Kidney tubule cell (primary cell): ENCODE results near the gene MFAP3.
A peak's percentile ranks its signal among the peaks of the same experiment; 100 is the strongest.
"Not testable (repeated sequence)": the region's sequence is repeated elsewhere in the genome, so short reads cannot be mapped to it uniquely, and the experiment has no call there.

Source experiments
- DNase-seq: peaks from one replicate; pipeline ENCODE4 v3.0.0-alpha.2; 2018; ENCODE audit warnings: low spot score

Gene MFAP3

DNA sequence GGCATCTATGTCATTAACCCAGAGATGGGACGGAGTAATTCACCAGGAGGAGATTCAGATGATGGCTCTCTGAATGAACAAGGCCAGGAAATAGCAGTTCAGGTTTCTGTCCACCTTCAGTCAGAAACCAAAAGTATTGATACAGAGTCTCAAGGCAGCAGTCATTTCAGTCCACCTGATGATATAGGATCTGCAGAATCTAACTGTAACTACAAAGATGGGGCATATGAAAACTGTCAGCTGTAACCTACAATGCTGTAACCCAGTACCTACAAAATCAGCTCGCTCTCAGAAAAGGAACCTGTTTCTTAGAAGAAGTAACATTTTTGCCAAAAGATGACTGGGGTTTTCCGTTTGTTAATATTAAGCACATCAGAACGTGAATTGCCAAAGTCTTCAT lies 14.7 kb downstream of the MFAP3 start:
- DNase-seq: no peak

DNA sequence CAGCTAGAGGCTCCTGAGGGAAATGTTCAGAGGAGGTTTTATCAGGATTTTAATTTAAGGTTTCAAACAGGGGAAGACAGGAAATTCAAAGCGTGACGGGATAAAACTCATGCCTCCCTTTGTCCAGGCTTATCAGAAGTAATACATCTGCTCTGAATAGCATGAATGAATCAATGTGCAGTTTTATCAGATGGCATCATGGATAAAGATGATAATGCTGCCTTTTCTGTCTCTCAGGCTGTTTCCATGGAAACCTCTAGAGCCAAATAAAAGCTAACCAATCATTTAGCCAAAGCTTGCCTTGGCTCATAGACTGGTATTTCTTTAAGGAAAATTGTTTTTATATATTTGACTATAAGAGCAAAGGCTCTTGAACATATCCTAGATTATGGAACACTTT lies 16.4 kb downstream of the MFAP3 start:
- no peak for DNase-seq

DNA sequence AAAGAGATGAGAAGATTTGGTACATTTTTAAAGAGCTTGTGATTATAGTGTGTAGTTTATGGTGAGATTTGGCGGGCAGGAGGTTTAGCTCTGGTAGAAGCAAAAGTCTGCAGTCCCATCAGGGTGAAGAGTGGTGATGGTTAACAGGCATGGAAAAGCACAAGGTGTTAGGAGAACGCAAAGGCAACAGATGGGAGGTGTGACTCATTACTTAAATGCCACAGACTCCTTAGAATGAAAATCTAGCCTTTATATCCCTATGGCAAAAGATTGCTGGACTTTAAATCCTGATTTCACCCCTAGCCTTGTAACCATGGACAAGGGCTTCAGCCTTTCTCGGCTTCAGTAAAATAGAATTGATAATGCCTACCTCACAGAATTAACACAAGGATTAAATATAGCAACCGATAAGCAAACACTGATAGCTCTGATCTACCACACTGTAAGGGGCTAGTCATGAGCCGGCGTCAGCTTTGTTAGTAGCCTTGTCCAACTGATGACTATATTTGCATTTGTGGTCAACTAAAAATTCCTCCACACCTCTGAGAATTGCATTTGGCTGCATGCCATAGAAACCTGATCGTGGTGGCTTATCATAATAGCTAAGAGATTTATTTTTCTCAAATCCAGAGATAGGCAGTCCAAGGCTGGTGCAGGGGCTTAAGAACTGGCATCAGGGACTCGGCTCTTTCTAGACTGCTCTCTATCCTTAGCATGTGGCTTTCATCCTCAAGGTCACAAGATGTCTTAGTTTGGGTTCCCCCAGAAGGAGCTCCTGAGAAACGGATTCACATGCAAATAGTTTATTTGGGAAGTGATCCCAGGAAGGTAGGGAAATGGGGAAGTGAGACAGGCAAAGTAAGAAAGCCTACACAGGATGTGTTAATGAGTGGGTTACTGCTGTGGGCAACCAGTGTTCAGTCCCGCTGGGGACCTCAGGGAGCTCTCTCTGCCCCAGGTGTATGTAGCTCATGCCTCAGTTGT lies 19.6 kb downstream of the MFAP3 start:
- DNase-seq: peak; percentile 64

GRCh38 chr5:154059039-154059430 lies 20.3 kb downstream of the MFAP3 start:
- no peak for DNase-seq

GRCh38 chr5:154059583-154059982 lies 20.8 kb downstream of the MFAP3 start:
- no peak for DNase-seq

- no peak for DNase-seq
Observed at GRCh38 chr5:154060606-154061005, 21.8 kb downstream of the MFAP3 start.

DNA sequence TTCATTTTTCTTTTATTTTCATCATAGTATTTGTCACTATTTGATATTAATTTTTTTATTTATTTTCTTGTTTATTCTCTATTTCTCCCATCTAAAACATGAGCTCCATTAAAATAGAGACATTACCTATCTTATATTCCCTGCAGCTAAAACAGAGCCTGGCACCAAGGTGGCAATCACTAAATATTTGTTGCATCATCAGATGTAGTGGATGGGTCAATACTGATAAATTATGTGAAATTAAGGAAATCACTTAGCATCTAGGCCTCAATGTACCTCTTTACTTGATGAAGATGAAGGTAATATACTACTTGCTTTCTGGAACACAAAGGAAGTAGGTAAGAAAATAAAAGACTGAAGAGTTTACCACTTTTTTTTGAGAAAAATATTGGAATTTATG lies 24.6 kb downstream of the MFAP3 start:
- no peak for DNase-seq

- no peak for DNase-seq
Observed at GRCh38 chr5:154065971-154066370, 27.2 kb downstream of the MFAP3 start.

GRCh38 chr5:154069854-154070253 lies 31.1 kb downstream of the MFAP3 start:
- DNase-seq: not testable (repeated sequence)

- no peak for DNase-seq
Observed at GRCh38 chr5:154071799-154072413, 33.1 kb downstream of the MFAP3 start.

DNA sequence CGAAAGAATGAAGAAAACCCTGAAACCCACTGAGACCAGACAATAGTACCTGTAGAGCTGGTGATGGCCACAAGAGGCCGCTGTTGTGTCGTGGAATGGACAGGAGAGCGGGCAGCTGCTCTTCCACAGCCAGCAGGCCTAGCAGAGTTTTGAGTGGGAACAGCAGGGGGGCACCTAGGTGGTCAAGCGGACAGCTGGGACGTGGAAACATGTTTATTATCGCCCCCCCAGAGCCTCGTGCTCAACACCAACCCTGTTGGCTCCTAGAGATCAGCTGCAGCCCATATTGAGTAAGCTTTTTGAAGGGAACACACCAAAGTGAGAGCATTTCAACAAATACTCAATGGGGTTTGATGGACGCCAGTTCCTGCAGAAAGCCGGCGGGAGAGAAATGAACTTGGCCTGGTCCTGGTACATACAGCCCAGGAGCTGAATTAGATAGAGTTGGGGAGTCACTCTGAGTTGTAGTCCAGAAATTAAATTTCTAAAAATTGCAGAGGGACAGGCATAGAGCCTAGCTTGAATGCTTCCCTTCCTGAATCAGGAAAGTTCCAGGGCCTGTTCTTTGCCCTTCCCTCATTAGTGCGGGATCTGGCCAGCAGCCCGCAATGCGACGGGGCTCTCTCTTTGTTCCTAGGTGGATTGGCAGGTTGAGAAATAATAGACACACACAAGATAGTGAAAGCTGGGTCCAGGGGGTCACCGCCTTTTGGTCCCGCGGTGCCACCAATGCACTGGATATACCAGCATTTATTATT lies 33.8 kb downstream of the MFAP3 start:
- peak; percentile 70 for DNase-seq

GRCh38 chr5:154076240-154076922 lies 37.6 kb downstream of the MFAP3 start:
- no peak for DNase-seq

DNA sequence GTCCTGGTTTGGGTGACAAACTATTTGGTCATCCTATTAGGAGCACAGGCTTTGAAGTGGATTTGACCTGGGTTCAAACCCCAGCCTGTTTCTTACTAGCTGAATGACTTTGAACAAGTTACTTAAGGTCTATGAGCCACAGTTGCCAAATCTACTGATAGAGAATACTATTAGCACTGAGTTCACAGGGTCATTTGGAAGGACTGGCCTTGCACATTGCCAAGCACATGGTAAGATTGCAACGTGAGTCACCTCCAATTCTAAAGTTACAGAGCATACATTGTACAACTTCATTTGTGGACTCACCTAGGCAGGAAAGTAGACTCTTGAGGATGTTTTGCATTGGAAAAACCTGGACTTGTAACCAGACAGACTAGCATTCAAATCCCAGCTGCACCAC lies 38.9 kb downstream of the MFAP3 start:
- peak; percentile 76 for DNase-seq

DNA sequence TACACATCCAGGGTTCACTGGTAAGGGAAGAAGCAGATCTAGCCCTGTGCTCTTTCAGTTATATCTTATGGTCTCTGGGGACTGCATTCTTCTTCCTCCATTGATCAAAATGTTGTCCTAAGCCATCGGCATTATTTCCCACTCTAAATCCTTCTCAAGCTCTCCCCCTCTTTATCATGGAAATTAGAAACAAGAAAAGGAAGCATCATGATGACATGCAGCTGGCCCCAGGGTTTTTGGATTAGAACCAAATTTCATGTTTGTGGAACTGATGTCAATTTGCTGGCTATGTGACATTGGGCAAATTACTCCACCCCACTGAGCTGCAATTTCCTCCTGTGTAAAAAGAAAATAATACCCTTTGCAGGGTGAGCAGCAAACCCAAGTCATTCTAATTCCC lies 39.5 kb downstream of the MFAP3 start:
- no peak for DNase-seq

GRCh38 chr5:154081246-154081645 lies 42.5 kb downstream of the MFAP3 start:
- no peak for DNase-seq

- no peak for DNase-seq
Observed at GRCh38 chr5:154084062-154084639, 45.4 kb downstream of the MFAP3 start.

GRCh38 chr5:154086146-154086545 lies 47.4 kb downstream of the MFAP3 start:
- no peak for DNase-seq

DNA sequence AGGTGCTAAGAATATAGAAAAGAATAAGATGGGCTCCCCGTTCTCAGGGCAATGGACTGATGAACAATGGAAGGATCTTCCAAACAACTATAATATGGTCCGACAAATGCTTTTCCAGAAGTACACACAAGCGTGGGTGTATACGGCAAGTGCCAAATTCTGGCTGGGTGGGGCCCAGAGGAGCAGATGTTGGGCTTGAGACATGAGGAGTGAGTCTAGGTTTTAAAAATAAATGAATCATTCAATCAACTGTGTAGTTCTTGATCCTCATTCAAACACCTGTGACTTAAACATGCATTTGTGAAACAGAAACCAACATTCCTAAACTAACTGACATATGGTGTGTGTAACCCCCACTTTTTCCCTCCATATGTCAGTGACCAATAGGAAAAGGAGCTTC lies 47.9 kb downstream of the MFAP3 start:
- DNase-seq: no peak

- DNase-seq: peak; percentile 91
Observed at GRCh38 chr5:154087260-154087659, 48.5 kb downstream of the MFAP3 start.

DNA sequence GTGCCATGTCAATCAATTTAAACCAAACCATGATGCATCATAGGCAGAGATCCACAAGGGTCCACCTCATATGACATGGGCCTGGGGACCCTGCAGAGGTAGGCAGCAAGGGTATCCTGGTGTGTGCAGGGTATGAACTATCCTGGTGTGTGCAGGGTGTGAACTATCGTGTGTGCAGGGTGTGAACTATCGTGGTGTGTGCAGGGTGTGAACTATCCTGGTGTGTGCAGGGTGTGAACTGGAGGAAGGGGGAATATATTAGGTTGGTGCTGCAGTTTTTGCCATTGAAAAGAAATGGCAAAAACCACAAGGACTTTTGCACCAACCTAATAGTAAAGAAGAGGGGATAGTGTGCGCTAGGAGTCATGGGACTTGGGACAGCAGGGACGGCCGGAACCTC lies 50.0 kb downstream of the MFAP3 start:
- no peak for DNase-seq

GRCh38 chr5:154090656-154091055 lies 51.9 kb downstream of the MFAP3 start:
- DNase-seq: no peak
